H9 (cell line): Measurements from ENCODE around the gene NOD1. TPM values are rescaled to one million over a fixed set of nuclear protein-coding genes. Genes with fewer than 3 reads are reported as not detected.

Source experiments
- DNase-seq: peaks from one replicate; pipeline ENCODE4 v3.0.0-alpha.2; 2017
- H2AFZ ChIP-seq: one replicate; pipeline ENCODE4 v1.6.1; 2013; ENCODE audit warnings: mild to moderate bottlenecking, low read length, control low read depth, moderate library complexity
- H2AK5ac ChIP-seq: 2 replicates; pipeline ENCODE4 v1.6.1; 2013; ENCODE audit warnings: low read length, control low read depth, mixed read lengths; ENCODE audit not compliant: insufficient read length
- H2BK120ac ChIP-seq: one replicate; pipeline ENCODE4 v1.6.1; 2013; ENCODE audit warnings: low read depth, mild to moderate bottlenecking, low read length, control low read depth, inconsistent platforms; ENCODE audit not compliant: poor library complexity, severe bottlenecking
- H2BK12ac ChIP-seq: 2 replicates; pipeline ENCODE4 v1.6.1; 2013; ENCODE audit warnings: low read length, control low read depth, mixed read lengths, low read depth; ENCODE audit not compliant: insufficient read length
- H2BK15ac ChIP-seq: 2 replicates; pipeline ENCODE4 v1.6.1; 2013; ENCODE audit warnings: low read depth, low read length, control low read depth
- H2BK20ac ChIP-seq: one replicate; pipeline ENCODE4 v1.6.1; 2013; ENCODE audit warnings: low read depth, mild to moderate bottlenecking, low read length, control low read depth, inconsistent platforms; ENCODE audit not compliant: poor library complexity, severe bottlenecking
- H2BK5ac ChIP-seq: 2 replicates; pipeline ENCODE4 v1.6.1; 2013; ENCODE audit warnings: low read length, control low read depth, mixed read lengths; ENCODE audit not compliant: insufficient read length
- H3K14ac ChIP-seq: 2 replicates; pipeline ENCODE4 v1.6.1; 2013; ENCODE audit warnings: low read length, control low read depth; ENCODE audit not compliant: insufficient read depth
- H3K18ac ChIP-seq: 2 replicates; pipeline ENCODE4 v1.6.1; 2013; ENCODE audit warnings: low read depth, mild to moderate bottlenecking, mixed read lengths, low read length, control low read depth; ENCODE audit not compliant: insufficient read length
- H3K23ac ChIP-seq: 2 replicates; pipeline ENCODE4 v1.6.1; 2013; ENCODE audit warnings: low read length, control low read depth, mixed read lengths, low read depth; ENCODE audit not compliant: insufficient read length
- H3K23me2 ChIP-seq: 2 replicates; pipeline ENCODE4 v1.6.1; 2013; ENCODE audit warnings: low read depth, mild to moderate bottlenecking, mixed read lengths, low read length, control low read depth; ENCODE audit not compliant: insufficient read length, poor library complexity, severe bottlenecking
- H3K27ac ChIP-seq: 2 replicates; pipeline ENCODE4 v1.5.1; 2013; ENCODE audit warnings: low read length, control low read depth, mixed read lengths, low read depth; ENCODE audit not compliant: insufficient read length
- H3K27me3 ChIP-seq: 2 replicates; pipeline ENCODE4 v1.6.1; 2013; ENCODE audit warnings: low read length, control low read depth, inconsistent platforms; ENCODE audit not compliant: insufficient read depth
- H3K4ac ChIP-seq: 2 replicates; pipeline ENCODE4 v1.6.1; 2013; ENCODE audit warnings: low read depth, mild to moderate bottlenecking, control low read depth, inconsistent platforms, low read length, moderate library complexity
- H3K4me1 ChIP-seq: 2 replicates; pipeline ENCODE4 v1.6.1; 2013; ENCODE audit warnings: low read length, control low read depth, inconsistent platforms; ENCODE audit not compliant: insufficient read depth
- H3K4me2 ChIP-seq: 2 replicates; pipeline ENCODE4 v1.6.1; 2013; ENCODE audit warnings: low read length, control low read depth, mixed read lengths; ENCODE audit not compliant: insufficient read length, insufficient read depth
- H3K56ac ChIP-seq: 2 replicates; pipeline ENCODE4 v1.6.1; 2013; ENCODE audit warnings: low read depth, mild to moderate bottlenecking, mixed read lengths, low read length, control low read depth; ENCODE audit not compliant: insufficient read length
- H3K79me1 ChIP-seq: 2 replicates; pipeline ENCODE4 v1.6.1; 2013; ENCODE audit warnings: low read depth, mild to moderate bottlenecking, moderate library complexity, low read length, control low read depth, inconsistent platforms; ENCODE audit not compliant: insufficient read depth, poor library complexity, severe bottlenecking
- H3K79me2 ChIP-seq: 2 replicates; pipeline ENCODE4 v1.6.1; 2013; ENCODE audit warnings: low read length, control low read depth, inconsistent platforms; ENCODE audit not compliant: insufficient read depth
- H3K9ac ChIP-seq: 2 replicates; pipeline ENCODE4 v1.6.1; 2013; ENCODE audit warnings: low read length, control low read depth, mixed read lengths; ENCODE audit not compliant: insufficient read length; ENCODE audit errors: extremely low read depth
- H3K9me3 ChIP-seq: one replicate; pipeline ENCODE4 v1.6.1; 2013; ENCODE audit warnings: low read depth, low read length, inconsistent platforms; ENCODE audit not compliant: control insufficient read depth
- H3T11ph ChIP-seq: one replicate; pipeline ENCODE4 v1.6.1; 2013; ENCODE audit warnings: mild to moderate bottlenecking, low read length, control low read depth, inconsistent platforms
- H4K20me1 ChIP-seq: one replicate; pipeline ENCODE4 v1.6.1; 2013; ENCODE audit not compliant: control insufficient read depth, insufficient read length, insufficient read depth
- H4K5ac ChIP-seq: 2 replicates; pipeline ENCODE4 v1.6.1; 2013; ENCODE audit warnings: low read depth, mild to moderate bottlenecking, mixed read lengths, low read length, control low read depth; ENCODE audit not compliant: insufficient read length
- H4K8ac ChIP-seq: replicated peaks from 2 replicates; pipeline ENCODE4 v1.6.1; 2013; ENCODE audit warnings: low read length, control low read depth, mixed read lengths, low read depth; ENCODE audit not compliant: insufficient read length
- H4K91ac ChIP-seq: 2 replicates; pipeline ENCODE4 v1.6.1; 2013; ENCODE audit warnings: low read depth, mild to moderate bottlenecking, moderate library complexity, mixed read lengths, low read length, control low read depth; ENCODE audit not compliant: insufficient read length
- H3K27ac Mint-ChIP-seq, 3 experiments: 2 replicates in 2 of 3; 3 replicates in 1 of 3; pipeline ENCODE4 v1.8.0; 2020 to 2021; ENCODE audit warnings: mixed read lengths in 3 of 3, mild to moderate bottlenecking in 1 of 3, moderate library complexity in 1 of 3
- H3K27me3 Mint-ChIP-seq: 2 replicates; pipeline ENCODE4 v1.8.0; 2021; ENCODE audit warnings: low read depth, mild to moderate bottlenecking, moderate library complexity, mixed read lengths
- H3K36me3 Mint-ChIP-seq, 3 experiments: 2 replicates in 2 of 3; 3 replicates in 1 of 3; pipeline ENCODE4 v1.8.0; 2020 to 2021; ENCODE audit warnings: low read depth in 3 of 3, mixed read lengths in 3 of 3; ENCODE audit not compliant: insufficient read depth in 1 of 3
- H3K4me1 Mint-ChIP-seq, 2 experiments: 2 replicates each; pipeline ENCODE4 v1.8.0; 2020; ENCODE audit warnings: mixed read lengths in 2 of 2
- H3K4me3 Mint-ChIP-seq, 2 experiments: 2 replicates in 1 of 2; 3 replicates in 1 of 2; pipeline ENCODE4 v1.8.0; 2020 to 2021; ENCODE audit warnings: mild to moderate bottlenecking in 2 of 2, mixed read lengths in 2 of 2, moderate library complexity in 1 of 2
- H3K9me3 Mint-ChIP-seq, 2 experiments: 2 replicates in 1 of 2; 3 replicates in 1 of 2; pipeline ENCODE4 v1.8.0; 2020; ENCODE audit warnings: mild to moderate bottlenecking in 2 of 2, mixed read lengths in 2 of 2, moderate library complexity in 1 of 2
- CTCF ChIP-seq: fragments of 200-600 bp; sonication (generic); conservative IDR thresholded peaks from 3 replicates; pipeline ENCODE4 v1.8.0; 2021; ENCODE audit warnings: antibody characterized with exemption, mild to moderate bottlenecking
- WGBS: extraction: QIAGEN DNeasy Blood & Tissue Kit; methylation state at CpG from one replicate; pipeline ENCODE4 v1.1.7; 2013; ENCODE audit warnings: missing lambda C conversion rate, low lambda C conversion rate, mixed read lengths; ENCODE audit not compliant: insufficient read length; ENCODE audit errors: extremely low coverage; 5-methylcytosine and 5-hydroxymethylcytosine counted together
- total RNA-seq: library from RNA; stranded (reverse); gene quantifications from 2 replicates; pipeline ENCODE4 v1.2.1, GENCODE V29; 2021

NOD1 gene
- total RNA-seq, 1 experiment from 2014 or later, result 5.3 TPM

- Histone ChIP-seq H2BK20ac (no peak within 1 kb of the TSS), H3K56ac (no peak within 1 kb of the TSS), H3K23ac (no peak within 1 kb of the TSS), H3K4me1 (peaks cover 11% of the 10 kb centered on the region; the same call in 1 of the 2 replicates), H2AK5ac (no peak within 1 kb of the TSS), H2BK120ac (no peak within 1 kb of the TSS), H4K5ac (peak within 1 kb of the TSS; percentile 39), H4K8ac (no peak within 1 kb of the TSS), H3K9ac (peak within 1 kb of the TSS; percentile 94), H3K23me2 (peaks cover 9% of the 10 kb centered on the region), H3K4ac (no peak within 1 kb of the TSS), H3K27me3 (no peaks in the 10 kb centered on the region), H2AFZ (no peak within 1 kb of the TSS), H2BK12ac (no peak within 1 kb of the TSS), H3K79me1 (peaks cover 4% of the 10 kb centered on the region), H3T11ph (no peak within 1 kb of the TSS), H3K27ac (no peak within 1 kb of the TSS), H4K91ac (no peak within 1 kb of the TSS), H2BK5ac (no peak within 1 kb of the TSS), H3K79me2 (peaks cover 19% of the 10 kb centered on the region; the same call in 1 of the 2 replicates), H3K4me2 (peak within 1 kb of the TSS; percentile 99), H3K9me3 (no peaks in the 10 kb centered on the region), H2BK15ac (no peak within 1 kb of the TSS), H3K18ac (peak within 1 kb of the TSS; percentile 88), H3K14ac (peak within 1 kb of the TSS; percentile 92), H4K20me1 (no peaks in the 10 kb centered on the region)
- DNase-seq, result peak; percentile 99
- no peak for TF ChIP-seq CTCF
- peaks cover 17% of the 10 kb centered on the region for H3K27me3 Mint-ChIP-seq
- H3K4me1 Mint-ChIP-seq, result peaks cover 20 to 21% of the 10 kb centered on the region in 2 experiments
- no CpG with 5 or more reads among the region's 64 CpGs for WGBS
- peaks cover 13 to 43% (median 36%) of the 10 kb centered on the region in 3 experiments for H3K36me3 Mint-ChIP-seq
- peaks cover 24 to 29% of the 10 kb centered on the region in 2 experiments for H3K9me3 Mint-ChIP-seq
- H3K27ac Mint-ChIP-seq, result peak within 1 kb of the TSS in 2 of 3 experiments; percentile 87 to 94; a peak in 4 of 7 replicates
- H3K4me3 Mint-ChIP-seq, result peak within 1 kb of the TSS; percentile 83 to 88
Measured at GRCh38 chr7:30504301-30505173, 26.0 kb upstream of the NOD1 start, which contains the start of gene GGCT. GGCT (minus strand) TSS chr7:30504829; CDS start chr7:30504709, 120 bp downstream.
